ENCODE measurements around the gene OXTR.

OXTR gene

DNA sequence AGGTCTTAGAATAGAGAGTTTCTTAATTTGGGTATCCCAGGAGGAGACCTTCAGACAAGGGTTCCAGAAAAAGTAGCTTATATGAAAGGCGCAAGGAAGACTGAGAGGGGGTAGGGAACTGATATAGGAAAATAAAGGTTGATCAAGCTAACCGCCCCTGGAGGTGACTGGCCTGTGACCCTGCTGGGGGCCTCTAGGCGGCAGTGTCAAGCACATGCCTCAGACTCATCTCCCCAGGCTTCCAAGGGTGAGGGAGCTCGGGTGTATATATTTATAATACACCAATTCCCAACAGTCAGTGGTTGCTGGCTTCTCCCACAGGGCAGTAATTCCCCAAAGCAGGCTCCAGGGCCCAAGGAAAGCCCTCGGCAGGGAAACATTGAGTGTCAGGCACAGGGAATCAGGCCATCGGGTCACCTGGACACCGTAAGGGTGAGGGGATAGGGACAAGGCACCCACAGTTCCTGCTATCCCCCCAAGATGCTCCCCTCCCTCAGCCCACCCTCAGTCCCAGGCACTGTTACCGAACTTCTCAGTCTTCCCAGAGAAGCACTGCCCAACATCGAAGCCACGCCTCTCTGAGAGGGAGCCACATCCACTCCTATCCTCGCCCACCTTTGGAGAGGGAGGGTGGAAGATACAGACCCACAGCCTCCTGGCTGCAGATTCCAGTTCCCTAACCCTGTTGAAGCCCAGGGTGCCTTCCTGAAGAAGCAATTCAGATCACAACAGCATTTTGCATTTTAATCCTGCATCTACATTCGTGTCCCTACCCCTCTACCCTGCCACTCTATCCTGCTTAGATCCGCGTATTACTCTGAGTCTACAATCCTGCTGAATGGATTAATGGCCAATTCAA lies 55.3 kb downstream of the OXTR start:
- Histone ChIP-seq H3K9me3 (ENCODE audit: control insufficient read depth, low read length) (no peaks in the 10 kb centered on the region), H3K4me1 (ENCODE audit: control insufficient read depth, insufficient read depth, low read length) (no peaks in the 10 kb centered on the region), H3K27me3 (ENCODE audit: control insufficient read depth, insufficient read depth, low read length, poor library complexity, severe bottlenecking) (peaks cover 15% of the 10 kb centered on the region), H3K27ac (ENCODE audit: insufficient read depth, low read depth, low read length, poor library complexity, severe bottlenecking) (no peak overlapping the region), H3K36me3 (ENCODE audit: control insufficient read depth, insufficient read depth, low read length) (no peaks in the 10 kb centered on the region), H3K4me3 (ENCODE audit: insufficient read depth, low read depth, low read length) (no peak overlapping the region)
- WGBS, 2 experiments, result 54 to 59% methylated on average over 13 to 14 of the region's 14 CpGs

DNA sequence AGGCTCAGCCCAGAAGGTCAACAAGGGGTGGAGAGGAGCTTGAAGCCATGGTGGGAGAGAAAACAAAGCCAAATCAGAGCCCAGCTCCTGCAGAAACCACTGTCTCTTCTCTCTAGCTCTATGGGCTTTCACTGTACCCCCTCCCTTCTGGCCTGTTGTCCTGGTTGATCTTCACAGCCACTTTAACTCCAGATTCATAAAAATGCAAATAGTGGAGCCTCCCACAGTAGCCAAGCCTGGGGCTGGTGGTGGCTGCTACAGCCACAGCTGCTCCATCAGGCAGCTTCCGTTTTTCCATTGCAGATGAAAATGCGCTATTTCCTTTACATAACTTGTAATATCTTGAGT lies 56.5 kb downstream of the OXTR start:
- Histone ChIP-seq H3K27ac (ENCODE audit: insufficient read depth, low read depth, low read length, poor library complexity, severe bottlenecking) (no peak overlapping the region), H3K27me3 (ENCODE audit: control insufficient read depth, insufficient read depth, low read length, poor library complexity, severe bottlenecking) (peaks cover 19% of the 10 kb centered on the region), H3K36me3 (ENCODE audit: control insufficient read depth, insufficient read depth, low read length) (no peaks in the 10 kb centered on the region), H3K4me1 (ENCODE audit: control insufficient read depth, insufficient read depth, low read length) (no peaks in the 10 kb centered on the region), H3K9me3 (ENCODE audit: control insufficient read depth, low read length) (no peaks in the 10 kb centered on the region), H3K4me3 (ENCODE audit: insufficient read depth, low read depth, low read length) (no peak overlapping the region)
- WGBS, 2 experiments, result 88 to 94% methylated on average over 2 of the region's 2 CpGs

DNA sequence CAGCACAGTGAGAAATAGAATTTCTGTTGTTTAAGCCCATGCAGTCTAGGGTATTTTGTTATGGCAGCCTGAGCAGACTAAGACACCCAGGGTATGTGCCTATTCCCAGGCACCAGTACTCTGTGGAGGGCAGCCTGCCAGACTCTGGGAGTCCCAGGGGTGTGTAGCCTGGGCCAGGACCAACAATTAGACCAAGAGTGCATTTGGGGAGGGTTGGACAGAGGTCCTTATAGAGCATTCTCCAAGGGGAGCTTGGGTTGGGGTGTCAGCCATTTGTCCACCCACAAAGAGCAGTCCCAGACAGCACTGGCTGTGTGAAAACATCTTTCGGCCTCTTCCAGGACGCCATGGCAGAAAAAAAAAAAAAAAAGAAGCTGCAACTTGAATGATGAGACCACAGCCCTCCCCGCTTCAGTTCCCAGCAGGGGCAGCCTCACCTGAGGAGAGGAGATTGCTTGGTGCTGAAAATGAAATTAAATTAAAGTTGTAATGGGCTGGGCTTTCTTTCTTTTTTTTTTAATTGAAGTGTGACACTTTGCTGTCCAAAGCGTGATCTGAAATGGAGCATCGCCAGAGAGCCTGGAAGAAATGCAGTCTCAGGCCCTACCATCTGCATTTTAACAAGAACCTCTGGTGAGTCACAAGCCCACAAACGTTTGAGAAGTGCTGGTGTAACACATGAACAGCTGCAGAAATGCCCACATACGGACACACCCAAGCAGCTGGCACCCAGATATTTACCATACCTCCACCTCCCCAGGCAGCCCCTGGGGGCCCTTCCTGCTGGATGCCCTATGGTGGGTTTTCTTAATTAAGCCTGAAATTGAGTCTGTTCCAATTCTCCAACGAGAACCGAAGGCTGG lies 57.1 kb downstream of the OXTR start:
- Histone ChIP-seq H3K27me3 (ENCODE audit: control insufficient read depth, insufficient read depth, low read length, poor library complexity, severe bottlenecking) (peaks cover 19% of the 10 kb centered on the region), H3K4me1 (ENCODE audit: control insufficient read depth, insufficient read depth, low read length) (no peaks in the 10 kb centered on the region), H3K27ac (ENCODE audit: insufficient read depth, low read depth, low read length, poor library complexity, severe bottlenecking) (no peak overlapping the region), H3K9me3 (ENCODE audit: control insufficient read depth, low read length) (no peaks in the 10 kb centered on the region), H3K36me3 (ENCODE audit: control insufficient read depth, insufficient read depth, low read length) (no peaks in the 10 kb centered on the region), H3K4me3 (ENCODE audit: insufficient read depth, low read depth, low read length) (no peak overlapping the region)
- WGBS, 2 experiments, result 73 to 74% methylated on average over 9 of the region's 9 CpGs

DNA sequence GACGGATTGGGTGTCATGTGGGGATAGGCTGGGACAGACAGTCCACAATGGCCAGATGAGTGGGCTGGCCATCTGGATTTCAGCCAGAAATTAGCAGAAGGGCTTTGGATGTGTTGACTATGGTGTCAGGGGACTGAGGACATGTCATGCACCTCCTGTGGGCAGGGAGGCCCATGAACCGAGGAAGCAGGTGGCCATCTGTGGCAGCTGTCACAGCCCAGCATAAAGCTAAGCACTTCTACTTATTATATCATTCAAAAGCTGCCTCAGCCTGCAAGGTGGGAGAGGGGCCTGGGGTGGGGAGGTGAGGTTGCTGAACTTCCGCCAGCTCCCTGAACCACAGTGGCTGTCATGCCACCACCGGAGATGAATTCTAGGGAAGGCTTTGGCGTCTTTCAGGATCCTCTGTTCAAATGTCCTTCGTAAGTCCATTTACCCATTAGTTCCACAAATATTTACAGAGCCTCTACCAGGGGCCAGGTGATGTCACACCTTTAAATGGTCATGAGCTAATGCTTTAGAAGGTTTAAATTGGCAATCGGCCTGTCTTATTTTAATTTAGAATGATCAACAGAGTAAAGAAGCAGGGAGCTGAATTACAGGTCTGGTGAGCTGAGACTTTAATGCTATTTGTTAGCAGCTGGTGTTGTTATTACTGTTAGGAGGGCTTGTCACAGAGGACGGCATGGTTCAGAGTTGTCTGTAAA lies 59.5 kb downstream of the OXTR start:
- 85 to 86% methylated on average over 8 of the region's 8 CpGs for WGBS, 2 experiments
- Histone ChIP-seq H3K4me3 (ENCODE audit: insufficient read depth, low read depth, low read length) (no peak overlapping the region), H3K4me1 (ENCODE audit: control insufficient read depth, insufficient read depth, low read length) (no peaks in the 10 kb centered on the region), H3K36me3 (ENCODE audit: control insufficient read depth, insufficient read depth, low read length) (no peaks in the 10 kb centered on the region), H3K9me3 (ENCODE audit: control insufficient read depth, low read length) (no peaks in the 10 kb centered on the region), H3K27ac (ENCODE audit: insufficient read depth, low read depth, low read length, poor library complexity, severe bottlenecking) (no peak overlapping the region), H3K27me3 (ENCODE audit: control insufficient read depth, insufficient read depth, low read length, poor library complexity, severe bottlenecking) (peaks cover 19% of the 10 kb centered on the region)

DNA sequence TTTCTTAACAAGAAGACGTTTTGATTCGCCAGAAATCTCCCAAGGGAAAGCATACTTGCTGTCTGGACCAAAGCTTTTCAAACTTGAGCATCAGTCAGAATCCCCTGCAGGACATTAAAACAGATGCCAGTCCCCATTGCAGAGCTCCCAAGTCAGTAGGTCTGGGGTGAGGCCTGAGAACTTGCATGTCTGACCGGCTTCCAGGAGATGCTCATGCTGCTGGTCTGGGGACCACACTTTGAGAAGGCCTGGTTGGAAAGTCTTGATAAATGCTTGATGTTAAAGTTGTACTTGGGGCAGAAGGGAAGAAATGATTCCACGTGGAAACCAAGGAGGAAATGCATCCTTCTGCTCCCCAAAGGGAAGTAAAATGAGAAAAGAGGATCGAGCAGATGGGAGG lies 60.1 kb downstream of the OXTR start:
- Histone ChIP-seq H3K4me3 (ENCODE audit: insufficient read depth, low read depth, low read length) (no peak overlapping the region), H3K4me1 (ENCODE audit: control insufficient read depth, insufficient read depth, low read length) (no peaks in the 10 kb centered on the region), H3K36me3 (ENCODE audit: control insufficient read depth, insufficient read depth, low read length) (no peaks in the 10 kb centered on the region), H3K27ac (ENCODE audit: insufficient read depth, low read depth, low read length, poor library complexity, severe bottlenecking) (no peak overlapping the region), H3K9me3 (ENCODE audit: control insufficient read depth, low read length) (no peaks in the 10 kb centered on the region), H3K27me3 (ENCODE audit: control insufficient read depth, insufficient read depth, low read length, poor library complexity, severe bottlenecking) (peaks cover 19% of the 10 kb centered on the region)
- 83 to 84% methylated on average over 5 of the region's 5 CpGs for WGBS, 2 experiments

DNA sequence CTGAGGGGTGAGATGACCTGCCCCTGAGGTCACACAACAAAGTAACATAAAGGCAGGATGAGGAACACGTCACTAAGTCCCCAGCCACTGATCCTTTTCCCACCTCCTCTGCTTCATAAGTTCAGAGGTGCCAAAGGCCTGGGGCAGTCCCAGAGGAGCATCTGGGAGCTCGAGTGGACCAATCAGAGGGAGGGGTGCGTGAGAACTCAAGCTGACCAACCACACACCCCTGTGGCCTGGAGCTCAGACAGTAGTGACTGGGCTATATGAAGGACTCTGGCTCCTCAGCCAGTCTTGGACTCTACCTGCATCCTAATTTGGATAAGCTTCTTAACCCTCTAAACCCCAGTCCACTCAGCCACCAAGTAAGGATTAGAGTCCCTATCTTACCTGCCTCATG lies 63.8 kb downstream of the OXTR start:
- WGBS, 2 experiments, result 79 to 86% methylated on average over 3 of the region's 3 CpGs
- H3K9me3 ChIP-seq (ENCODE audit: control insufficient read depth, low read length), result no peaks in the 10 kb centered on the region

DNA sequence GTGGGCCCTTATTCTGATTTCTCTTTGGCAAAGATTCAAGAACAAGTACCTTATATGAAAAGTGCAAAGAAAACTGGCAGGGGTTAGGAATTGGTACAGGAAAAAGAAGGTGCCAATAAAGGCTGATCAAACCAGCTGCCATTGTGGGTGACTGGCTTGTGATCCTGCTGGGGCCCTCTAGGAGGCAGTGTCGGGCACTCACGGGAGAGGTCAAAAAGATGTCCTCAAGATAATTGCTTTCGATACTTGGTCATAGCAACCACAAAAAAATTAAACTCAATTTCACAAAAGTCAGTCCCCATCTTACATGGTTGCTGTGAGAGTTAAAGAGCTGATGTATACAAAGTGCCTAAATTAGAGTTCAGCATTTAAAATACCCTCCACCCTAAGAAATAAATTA lies 66.9 kb downstream of the OXTR start:
- H3K36me3 ChIP-seq (ENCODE audit: control insufficient read depth, insufficient read depth, low read length), result no peaks in the 10 kb centered on the region
- WGBS, 2 experiments, result 36 to 38% methylated on average over 3 of the region's 3 CpGs
- no peaks in the 10 kb centered on the region for H3K4me1 ChIP-seq (ENCODE audit: control insufficient read depth, insufficient read depth, low read length)
- H3K27me3 ChIP-seq (ENCODE audit: control insufficient read depth, insufficient read depth, low read length, poor library complexity, severe bottlenecking), result no peaks in the 10 kb centered on the region
- no peak overlapping the region for H3K27ac ChIP-seq (ENCODE audit: insufficient read depth, low read depth, low read length, poor library complexity, severe bottlenecking)
- no peaks in the 10 kb centered on the region for H3K9me3 ChIP-seq (ENCODE audit: control insufficient read depth, low read length)
- H3K4me3 ChIP-seq (ENCODE audit: insufficient read depth, low read depth, low read length), result no peak overlapping the region

More for the DNA sequence above, 63.8 kb downstream of the OXTR start:
- Histone ChIP-seq H3K27ac (ENCODE audit: insufficient read depth, low read depth, low read length, poor library complexity, severe bottlenecking) (no peak overlapping the region), H3K27me3 (ENCODE audit: control insufficient read depth, insufficient read depth, low read length, poor library complexity, severe bottlenecking) (peaks cover 4% of the 10 kb centered on the region), H3K36me3 (ENCODE audit: control insufficient read depth, insufficient read depth, low read length) (no peaks in the 10 kb centered on the region), H3K4me1 (ENCODE audit: control insufficient read depth, insufficient read depth, low read length) (no peaks in the 10 kb centered on the region), H3K4me3 (ENCODE audit: insufficient read depth, low read depth, low read length) (no peak overlapping the region)

All from ectodermal cell (in vitro differentiated cells).